ENCODE results near the gene PSMA6.
"Not testable (repeated sequence)": the region's sequence is repeated elsewhere in the genome, so short reads cannot be mapped to it uniquely, and the experiment has no call there.

PSMA6 gene

DNA sequence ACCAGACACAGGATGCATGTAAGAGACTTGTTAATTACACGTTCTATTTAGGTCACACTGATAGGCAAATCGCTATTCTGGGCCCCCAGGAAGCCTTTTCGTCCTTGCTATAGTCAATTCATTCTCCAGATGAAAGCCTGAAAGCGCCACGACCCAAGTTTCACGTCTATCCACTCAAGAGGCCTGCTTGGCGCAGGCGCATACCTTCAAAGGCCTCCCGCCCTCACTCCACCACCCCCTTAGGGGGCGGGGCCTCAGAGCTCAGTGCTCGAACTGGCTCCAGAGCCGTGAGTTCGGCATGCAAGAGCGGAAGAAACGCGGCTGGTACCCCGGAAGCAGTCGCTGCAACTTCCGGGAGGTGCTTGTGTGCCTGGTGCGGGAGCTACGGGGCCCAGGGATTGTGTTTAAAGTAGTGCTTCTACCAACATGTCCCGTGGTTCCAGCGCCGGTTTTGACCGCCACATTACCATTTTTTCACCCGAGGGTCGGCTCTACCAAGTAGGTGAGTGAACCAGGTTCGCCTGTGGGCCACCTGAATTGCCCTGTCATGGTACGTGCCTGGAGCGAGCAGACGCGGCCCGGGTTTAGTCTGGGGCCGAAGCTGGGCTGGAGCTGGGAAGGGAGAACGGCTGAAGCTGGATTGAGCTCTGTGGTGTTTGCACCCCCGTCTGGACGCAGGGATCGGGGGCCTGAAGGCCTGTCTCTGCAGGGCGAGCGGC is at the start of gene PSMA6:
PSMA6 (plus strand) TSS at position 332 of the 719 bp plus-strand sequence; CDS start at position 427, 95 bp downstream.
- H3K4me1 Mint-ChIP-seq (ENCODE audit: low read depth): peaks cover 41% of the 10 kb centered on the region
- H3K27me3 Mint-ChIP-seq (ENCODE audit: low read depth): no peaks in the 10 kb centered on the region
- peak within 1 kb of the TSS; percentile 92 for H3K27ac Mint-ChIP-seq
- peaks cover 18% of the 10 kb centered on the region for H3K36me3 Mint-ChIP-seq (ENCODE audit: low read depth)
- peak within 1 kb of the TSS; percentile 95 for H3K4me3 Mint-ChIP-seq
- H3K9me3 Mint-ChIP-seq: no peaks in the 10 kb centered on the region

GRCh38 chr14:35242599-35243311 is 49.4 kb upstream of the PSMA6 start:
- H3K4me3 Mint-ChIP-seq: no peak overlapping the region
- H3K36me3 Mint-ChIP-seq (ENCODE audit: low read depth): peaks cover 10% of the 10 kb centered on the region
- no peaks in the 10 kb centered on the region for H3K27me3 Mint-ChIP-seq (ENCODE audit: low read depth)
- H3K27ac Mint-ChIP-seq: no peak overlapping the region
- peaks cover 14% of the 10 kb centered on the region for H3K4me1 Mint-ChIP-seq (ENCODE audit: low read depth)
- no peaks in the 10 kb centered on the region for H3K9me3 Mint-ChIP-seq

GRCh38 chr14:35243956-35244355 is 48.2 kb upstream of the PSMA6 start:
- H3K4me1 Mint-ChIP-seq (ENCODE audit: low read depth): peaks cover 21% of the 10 kb centered on the region
- no peaks in the 10 kb centered on the region for H3K27me3 Mint-ChIP-seq (ENCODE audit: low read depth)
- no peak overlapping the region for H3K4me3 Mint-ChIP-seq
- no peak overlapping the region for H3K27ac Mint-ChIP-seq
- H3K9me3 Mint-ChIP-seq: no peaks in the 10 kb centered on the region
- H3K36me3 Mint-ChIP-seq (ENCODE audit: low read depth): peaks cover 11% of the 10 kb centered on the region

GRCh38 chr14:35244542-35244941 is 47.6 kb upstream of the PSMA6 start:
- H3K27me3 Mint-ChIP-seq (ENCODE audit: low read depth): no peaks in the 10 kb centered on the region

GRCh38 chr14:35245051-35245450 is 47.1 kb upstream of the PSMA6 start:
- H3K27me3 Mint-ChIP-seq (ENCODE audit: low read depth): no peaks in the 10 kb centered on the region
- peaks cover 21% of the 10 kb centered on the region for H3K4me1 Mint-ChIP-seq (ENCODE audit: low read depth)
- no peak overlapping the region for H3K4me3 Mint-ChIP-seq
- no peak overlapping the region for H3K27ac Mint-ChIP-seq
- H3K9me3 Mint-ChIP-seq: no peaks in the 10 kb centered on the region
- H3K36me3 Mint-ChIP-seq (ENCODE audit: low read depth): peaks cover 11% of the 10 kb centered on the region

More at GRCh38 chr14:35244542-35244941, 47.6 kb upstream of the PSMA6 start:
- H3K4me3 Mint-ChIP-seq: no peak overlapping the region
- H3K9me3 Mint-ChIP-seq: no peaks in the 10 kb centered on the region
- H3K36me3 Mint-ChIP-seq (ENCODE audit: low read depth): peaks cover 11% of the 10 kb centered on the region
- H3K27ac Mint-ChIP-seq: no peak overlapping the region
- peaks cover 21% of the 10 kb centered on the region for H3K4me1 Mint-ChIP-seq (ENCODE audit: low read depth)

DNA sequence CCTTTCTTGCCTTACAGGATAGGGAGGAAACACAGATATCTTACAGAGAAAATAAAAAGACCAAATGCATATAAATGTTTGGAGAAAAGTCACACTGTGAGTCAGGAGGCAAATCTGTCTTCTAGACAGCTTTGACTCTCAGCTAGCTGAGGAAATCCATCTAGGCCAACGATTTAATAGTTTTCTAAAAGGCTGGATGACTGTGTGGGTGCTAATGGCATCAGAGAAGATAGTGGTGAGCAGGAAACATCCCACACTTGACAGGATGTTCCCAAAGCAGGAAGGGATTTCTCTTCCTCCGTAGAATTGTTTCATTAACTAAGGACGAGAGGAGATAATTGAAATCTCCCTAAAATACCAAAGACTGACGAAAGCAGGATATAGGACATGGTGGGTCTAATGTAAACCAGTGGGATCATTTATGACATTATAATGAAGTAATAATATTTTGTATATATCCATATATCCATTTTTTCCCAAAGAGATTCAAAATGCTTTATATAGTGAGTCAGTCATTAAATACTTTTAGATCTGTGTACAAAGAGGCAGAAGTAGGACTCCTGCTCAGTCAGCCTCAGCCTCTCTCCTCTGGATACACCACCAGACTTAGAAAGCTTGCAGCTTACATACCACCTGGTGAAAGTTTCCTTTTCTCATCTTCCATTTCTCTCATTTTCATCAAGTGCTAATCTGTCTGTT is 44.3 kb upstream of the PSMA6 start:
- Mint-ChIP-seq H3K9me3 (no peaks in the 10 kb centered on the region), H3K4me3 (no peak overlapping the region), H3K36me3 (ENCODE audit: low read depth) (peaks cover 9% of the 10 kb centered on the region), H3K27ac (peak overlapping the region; percentile 1), H3K4me1 (ENCODE audit: low read depth) (peaks cover 18% of the 10 kb centered on the region), H3K27me3 (ENCODE audit: low read depth) (no peaks in the 10 kb centered on the region)

DNA sequence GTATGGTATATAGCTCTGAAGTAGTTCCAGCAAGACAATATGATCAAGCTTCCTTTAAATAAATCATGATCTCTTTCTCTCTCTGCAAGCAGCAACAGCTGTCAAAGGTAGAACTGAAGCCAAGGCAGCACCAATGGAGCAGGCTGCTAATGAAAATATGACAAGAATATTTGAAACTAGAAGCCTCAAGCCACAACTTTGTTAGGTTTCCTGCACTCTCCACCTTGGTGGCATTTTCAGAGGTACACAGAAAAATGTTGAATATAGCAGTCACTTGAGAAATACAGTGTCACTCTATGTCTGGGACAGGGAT is 43.8 kb upstream of the PSMA6 start:
- Mint-ChIP-seq H3K4me3 (no peak overlapping the region), H3K36me3 (ENCODE audit: low read depth) (peaks cover 9% of the 10 kb centered on the region), H3K9me3 (no peaks in the 10 kb centered on the region), H3K4me1 (ENCODE audit: low read depth) (peaks cover 21% of the 10 kb centered on the region), H3K27me3 (ENCODE audit: low read depth) (no peaks in the 10 kb centered on the region), H3K27ac (peak overlapping the region; percentile 1)

DNA sequence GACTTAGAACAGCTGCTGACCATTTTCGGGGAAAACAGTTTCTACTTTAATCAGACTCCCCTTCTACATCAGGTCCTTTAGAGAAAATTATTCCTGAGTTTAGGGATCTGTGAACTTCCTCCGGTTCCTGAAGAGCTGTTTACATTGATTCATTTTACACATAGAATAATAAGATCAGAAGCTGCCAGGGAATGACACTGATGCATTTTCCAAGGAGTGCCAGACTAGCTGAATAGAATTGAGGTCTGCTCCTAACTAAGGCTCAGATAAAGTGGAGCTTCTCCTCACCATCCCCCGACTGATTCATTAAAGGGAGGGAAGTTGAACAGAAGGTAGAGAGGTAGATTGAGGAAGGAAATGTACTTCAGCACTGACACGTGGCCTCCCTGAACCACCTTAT is 41.9 kb upstream of the PSMA6 start:
- Mint-ChIP-seq H3K4me1 (ENCODE audit: low read depth) (peaks cover 33% of the 10 kb centered on the region), H3K36me3 (ENCODE audit: low read depth) (peaks cover 14% of the 10 kb centered on the region), H3K27me3 (ENCODE audit: low read depth) (no peaks in the 10 kb centered on the region), H3K9me3 (no peaks in the 10 kb centered on the region), H3K4me3 (no peak overlapping the region), H3K27ac (no peak overlapping the region)

GRCh38 chr14:35252451-35252868 is 39.7 kb upstream of the PSMA6 start:
- H3K9me3 Mint-ChIP-seq: no peaks in the 10 kb centered on the region
- peaks cover 16% of the 10 kb centered on the region for H3K36me3 Mint-ChIP-seq (ENCODE audit: low read depth)
- no peak overlapping the region for H3K4me3 Mint-ChIP-seq
- no peaks in the 10 kb centered on the region for H3K27me3 Mint-ChIP-seq (ENCODE audit: low read depth)
- H3K27ac Mint-ChIP-seq: no peak overlapping the region
- H3K4me1 Mint-ChIP-seq (ENCODE audit: low read depth): peaks cover 35% of the 10 kb centered on the region

- not testable (repeated sequence) for H3K4me3 Mint-ChIP-seq; H3K27me3 Mint-ChIP-seq (ENCODE audit: low read depth); H3K27ac Mint-ChIP-seq; H3K9me3 Mint-ChIP-seq
- peaks cover 17% of the 10 kb centered on the region for H3K36me3 Mint-ChIP-seq (ENCODE audit: low read depth)
- H3K4me1 Mint-ChIP-seq (ENCODE audit: low read depth): peaks cover 33% of the 10 kb centered on the region
These were observed 39.1 kb upstream of the PSMA6 start for GRCh38 chr14:35253056-35253455.

DNA sequence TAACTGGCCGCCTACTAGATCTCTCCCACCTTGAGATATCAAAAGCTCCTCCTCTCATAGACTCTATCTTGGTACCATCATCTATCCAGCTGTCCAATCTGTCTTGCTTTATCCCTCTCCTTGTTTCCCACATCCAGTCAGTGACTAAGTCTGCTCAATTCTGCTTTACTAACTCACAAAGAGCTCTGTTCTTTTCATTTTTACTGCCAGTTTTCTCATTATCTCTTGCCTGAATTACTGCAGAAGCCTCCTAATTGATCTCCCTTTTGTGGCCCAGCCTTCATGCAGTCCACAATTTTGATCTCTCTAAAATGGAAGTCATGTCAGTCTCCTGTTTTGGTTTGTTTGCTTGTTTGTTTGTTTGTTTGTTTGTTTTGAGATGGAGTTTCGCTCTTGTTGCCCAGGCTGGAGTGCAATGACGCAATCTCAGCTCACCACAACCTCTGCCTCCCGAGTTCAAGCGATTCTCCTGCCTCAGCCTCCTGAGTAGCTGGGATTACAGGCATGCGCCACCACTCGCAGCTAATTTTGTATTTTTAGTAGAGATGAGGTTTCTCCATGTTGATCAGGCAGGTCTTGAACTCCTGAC is 38.1 kb upstream of the PSMA6 start:
- Mint-ChIP-seq H3K4me1 (ENCODE audit: low read depth) (peaks cover 30% of the 10 kb centered on the region), H3K36me3 (ENCODE audit: low read depth) (peaks cover 16% of the 10 kb centered on the region), H3K27ac (peak overlapping the region; percentile 1)
- H3K9me3 Mint-ChIP-seq; H3K27me3 Mint-ChIP-seq (ENCODE audit: low read depth); H3K4me3 Mint-ChIP-seq: not testable (repeated sequence)

GRCh38 chr14:35254736-35255135 is 37.4 kb upstream of the PSMA6 start:
- Mint-ChIP-seq H3K4me3 (peak overlapping the region; percentile 51), H3K27ac (peak overlapping the region; percentile 67), H3K9me3 (no peaks in the 10 kb centered on the region), H3K36me3 (ENCODE audit: low read depth) (peaks cover 16% of the 10 kb centered on the region), H3K27me3 (ENCODE audit: low read depth) (no peaks in the 10 kb centered on the region), H3K4me1 (ENCODE audit: low read depth) (peaks cover 30% of the 10 kb centered on the region)

DNA sequence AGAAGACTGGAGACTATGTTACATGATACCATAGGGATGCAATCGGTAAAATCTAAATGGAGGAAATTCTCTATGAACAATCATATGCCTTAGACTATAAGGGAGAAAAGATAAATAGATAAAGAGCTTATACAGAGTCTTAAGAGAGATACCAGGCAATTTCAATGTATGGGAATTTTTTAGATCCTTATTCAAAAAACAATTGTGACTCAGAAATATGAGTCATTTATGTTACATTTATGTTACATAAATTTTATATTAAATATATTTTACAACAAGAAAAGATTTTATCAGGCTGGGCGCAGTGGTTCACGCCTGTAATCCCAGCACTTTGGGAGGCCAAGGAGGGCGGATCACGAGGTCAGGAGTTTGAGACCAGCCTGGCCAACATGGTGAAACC is 36.5 kb upstream of the PSMA6 start:
- Mint-ChIP-seq H3K36me3 (ENCODE audit: low read depth) (peaks cover 21% of the 10 kb centered on the region), H3K27me3 (ENCODE audit: low read depth) (no peaks in the 10 kb centered on the region), H3K4me3 (no peak overlapping the region), H3K4me1 (ENCODE audit: low read depth) (peaks cover 30% of the 10 kb centered on the region), H3K27ac (no peak overlapping the region), H3K9me3 (peaks cover 5% of the 10 kb centered on the region)

- H3K27me3 Mint-ChIP-seq (ENCODE audit: low read depth): no peaks in the 10 kb centered on the region
- no peak overlapping the region for H3K27ac Mint-ChIP-seq
- H3K9me3 Mint-ChIP-seq: peaks cover 8% of the 10 kb centered on the region
- H3K36me3 Mint-ChIP-seq (ENCODE audit: low read depth): peaks cover 24% of the 10 kb centered on the region
- no peak overlapping the region for H3K4me3 Mint-ChIP-seq
- H3K4me1 Mint-ChIP-seq (ENCODE audit: low read depth): peaks cover 26% of the 10 kb centered on the region
These were observed 34.4 kb upstream of the PSMA6 start for GRCh38 chr14:35257809-35258208.
